H1 (cell line): ENCODE data around the gene EIF2S1.

Source experiments
- BACH1 ChIP-seq: IDR thresholded peaks from 2 replicates; pipeline ENCODE4 v1.6.1; 2012; ENCODE audit warnings: low read length, improper control_type of control experiment
- CEBPB ChIP-seq: IDR thresholded peaks from 2 replicates; pipeline ENCODE4 v1.6.1; 2012; ENCODE audit warnings: low read depth, low read length
- GTF2F1 ChIP-seq: IDR thresholded peaks from 2 replicates; pipeline ENCODE4 v1.6.1; 2012; ENCODE audit warnings: low read depth, low read length, improper control_type of control experiment, borderline replicate concordance
- JUND ChIP-seq: IDR thresholded peaks from 2 replicates; pipeline ENCODE4 v1.6.1; 2011; ENCODE audit warnings: mild to moderate bottlenecking, improper control_type of control experiment, low read length
- NRF1 ChIP-seq: IDR thresholded peaks from 2 replicates; pipeline ENCODE4 v1.6.1; 2011; ENCODE audit warnings: mild to moderate bottlenecking, low read depth, low read length, improper control_type of control experiment
- POLR2A ChIP-seq, 2 experiments: IDR thresholded peaks; 1 replicate in 1 of 2; 2 replicates in 1 of 2; pipeline ENCODE4 v1.6.1; 2011; ENCODE audit warnings: low read depth in 2 of 2, low read length in 2 of 2, mild to moderate bottlenecking in 2 of 2; ENCODE audit errors: control extremely low read depth in 1 of 2
- POLR2AphosphoS5 ChIP-seq: IDR thresholded peaks from 2 replicates; pipeline ENCODE4 v1.6.1; 2011; ENCODE audit warnings: low read depth, low read length
- SP1 ChIP-seq: IDR thresholded peaks from 2 replicates; pipeline ENCODE4 v1.6.1; 2011; ENCODE audit warnings: low read depth, low read length
- SP2 ChIP-seq: IDR thresholded peaks from 2 replicates; pipeline ENCODE4 v1.6.1; 2012; ENCODE audit warnings: mild to moderate bottlenecking, low read length, inconsistent platforms
- SUZ12 ChIP-seq: fragments of 200-600 bp; sonication (generic); IDR thresholded peaks from 2 replicates; pipeline ENCODE4 v1.6.1; 2012; ENCODE audit warnings: mild to moderate bottlenecking, inconsistent platforms, low read length, moderate library complexity, mixed read lengths
- TF ChIP-seq, protein P1 (sequence below), 3 experiments: IDR thresholded peaks; 1 replicate in 2 of 3; 2 replicates in 1 of 3; pipeline versions ENCODE4 v1.5.1 to v1.6.1; 2011; ENCODE audit warnings: low read length in 3 of 3, mild to moderate bottlenecking in 3 of 3, inconsistent platforms in 2 of 3, low read depth in 1 of 3, moderate library complexity in 1 of 3; ENCODE audit not compliant: insufficient read depth in 1 of 3; ENCODE audit errors: control extremely low read depth in 1 of 3
- TF ChIP-seq, protein P2 (sequence below): IDR thresholded peaks from 2 replicates; pipeline ENCODE4 v1.6.1; 2012; ENCODE audit warnings: inconsistent platforms

- no peak for TF ChIP-seq JUND
- TF ChIP-seq POLR2AphosphoS5: no peak
- no peak for TF ChIP-seq GTF2F1
- no peak for TF ChIP-seq NRF1
- TF ChIP-seq SUZ12: no peak
- TF ChIP-seq, protein P1, sequence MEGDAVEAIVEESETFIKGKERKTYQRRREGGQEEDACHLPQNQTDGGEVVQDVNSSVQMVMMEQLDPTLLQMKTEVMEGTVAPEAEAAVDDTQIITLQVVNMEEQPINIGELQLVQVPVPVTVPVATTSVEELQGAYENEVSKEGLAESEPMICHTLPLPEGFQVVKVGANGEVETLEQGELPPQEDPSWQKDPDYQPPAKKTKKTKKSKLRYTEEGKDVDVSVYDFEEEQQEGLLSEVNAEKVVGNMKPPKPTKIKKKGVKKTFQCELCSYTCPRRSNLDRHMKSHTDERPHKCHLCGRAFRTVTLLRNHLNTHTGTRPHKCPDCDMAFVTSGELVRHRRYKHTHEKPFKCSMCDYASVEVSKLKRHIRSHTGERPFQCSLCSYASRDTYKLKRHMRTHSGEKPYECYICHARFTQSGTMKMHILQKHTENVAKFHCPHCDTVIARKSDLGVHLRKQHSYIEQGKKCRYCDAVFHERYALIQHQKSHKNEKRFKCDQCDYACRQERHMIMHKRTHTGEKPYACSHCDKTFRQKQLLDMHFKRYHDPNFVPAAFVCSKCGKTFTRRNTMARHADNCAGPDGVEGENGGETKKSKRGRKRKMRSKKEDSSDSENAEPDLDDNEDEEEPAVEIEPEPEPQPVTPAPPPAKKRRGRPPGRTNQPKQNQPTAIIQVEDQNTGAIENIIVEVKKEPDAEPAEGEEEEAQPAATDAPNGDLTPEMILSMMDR (IDR thresholded peaks at IDR 0.05; ENCODE audit: control extremely low read depth in 1 of 3, insufficient read depth in 1 of 3, low read depth in 1 of 3, low read length in 3 of 3): no peak
- no peak for TF ChIP-seq SP1
- TF ChIP-seq POLR2A (IDR thresholded peaks at IDR 0.05; ENCODE audit: control extremely low read depth in 1 of 2, low read depth in 2 of 2, low read length in 2 of 2): no peak
- TF ChIP-seq, protein P2, sequence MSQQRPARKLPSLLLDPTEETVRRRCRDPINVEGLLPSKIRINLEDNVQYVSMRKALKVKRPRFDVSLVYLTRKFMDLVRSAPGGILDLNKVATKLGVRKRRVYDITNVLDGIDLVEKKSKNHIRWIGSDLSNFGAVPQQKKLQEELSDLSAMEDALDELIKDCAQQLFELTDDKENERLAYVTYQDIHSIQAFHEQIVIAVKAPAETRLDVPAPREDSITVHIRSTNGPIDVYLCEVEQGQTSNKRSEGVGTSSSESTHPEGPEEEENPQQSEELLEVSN: no peak
- no peak for TF ChIP-seq SP2
- no peak for TF ChIP-seq CEBPB
- TF ChIP-seq BACH1: no peak
Measured at GRCh38 chr14:67429510-67430205, 69.5 kb downstream of the EIF2S1 start.
